ENCODE data around the gene SAMD11. TPM values are rescaled to one million over a fixed set of nuclear protein-coding genes. Genes with fewer than 3 reads are reported as not detected.

SAMD11 gene
- total RNA-seq, 2 experiments from 2014 or later, result 0.06 TPM; not detected in 1

DNA sequence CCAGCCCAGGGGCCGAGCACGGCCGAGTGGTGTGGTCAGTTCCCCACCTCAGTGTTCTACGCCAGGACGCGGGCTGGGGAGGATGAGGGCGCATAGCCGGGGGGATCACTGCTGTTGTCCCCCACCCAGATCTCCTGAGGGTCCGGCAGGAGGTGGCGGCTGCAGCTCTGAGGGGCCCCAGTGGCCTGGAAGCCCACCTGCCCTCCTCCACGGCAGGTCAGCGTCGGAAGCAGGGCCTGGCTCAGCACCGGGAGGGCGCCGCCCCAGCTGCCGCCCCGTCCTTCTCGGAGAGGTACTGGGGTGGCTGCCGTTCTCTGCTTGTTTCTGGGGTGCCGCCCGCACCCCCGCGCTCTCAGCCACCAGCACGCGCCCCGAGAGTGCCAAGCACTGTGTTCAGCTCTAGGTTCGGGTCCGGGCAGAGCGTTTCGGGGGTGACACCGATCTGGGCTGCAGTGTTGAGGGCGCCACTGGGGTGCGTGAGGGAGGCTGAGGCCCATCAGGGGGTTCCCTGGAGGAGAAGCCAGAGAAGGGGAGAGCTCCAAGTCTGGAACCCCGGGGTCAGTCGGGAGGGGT, 17.4 kb downstream of the SAMD11 start:
- DNase-seq (ENCODE audit: low spot score), result no peak
- ChIA-PET POLR2A (no interaction called here), CTCF (ENCODE audit: unreplicated experiment) (no interaction called here)
- intact Hi-C loops (cut with micrococcal nuclease; ENCODE audit: unreplicated experiment), result no loop called here
- TF ChIP-seq EZH2phosphoT487 (IDR thresholded peaks at IDR 0.05; ENCODE audit: borderline replicate concordance, low read depth, low read length), result no peak
- TF ChIP-seq, protein P1, sequence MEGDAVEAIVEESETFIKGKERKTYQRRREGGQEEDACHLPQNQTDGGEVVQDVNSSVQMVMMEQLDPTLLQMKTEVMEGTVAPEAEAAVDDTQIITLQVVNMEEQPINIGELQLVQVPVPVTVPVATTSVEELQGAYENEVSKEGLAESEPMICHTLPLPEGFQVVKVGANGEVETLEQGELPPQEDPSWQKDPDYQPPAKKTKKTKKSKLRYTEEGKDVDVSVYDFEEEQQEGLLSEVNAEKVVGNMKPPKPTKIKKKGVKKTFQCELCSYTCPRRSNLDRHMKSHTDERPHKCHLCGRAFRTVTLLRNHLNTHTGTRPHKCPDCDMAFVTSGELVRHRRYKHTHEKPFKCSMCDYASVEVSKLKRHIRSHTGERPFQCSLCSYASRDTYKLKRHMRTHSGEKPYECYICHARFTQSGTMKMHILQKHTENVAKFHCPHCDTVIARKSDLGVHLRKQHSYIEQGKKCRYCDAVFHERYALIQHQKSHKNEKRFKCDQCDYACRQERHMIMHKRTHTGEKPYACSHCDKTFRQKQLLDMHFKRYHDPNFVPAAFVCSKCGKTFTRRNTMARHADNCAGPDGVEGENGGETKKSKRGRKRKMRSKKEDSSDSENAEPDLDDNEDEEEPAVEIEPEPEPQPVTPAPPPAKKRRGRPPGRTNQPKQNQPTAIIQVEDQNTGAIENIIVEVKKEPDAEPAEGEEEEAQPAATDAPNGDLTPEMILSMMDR (conservative IDR thresholded peaks at IDR 0.05; ENCODE audit: low read length), result no peak
- Histone ChIP-seq H3K4me2 (ENCODE audit: low read length) (no peak overlapping the region), H3K36me3 (ENCODE audit: insufficient read depth, low read length) (peaks cover 15% of the 10 kb centered on the region), H3K4me3 (ENCODE audit: low read depth, low read length, poor library complexity, severe bottlenecking) (no peak overlapping the region), H3K27ac (ENCODE audit: low read depth, low read length, poor library complexity, severe bottlenecking) (no peak overlapping the region), H4K20me1 (ENCODE audit: insufficient read depth, low read length) (no peaks in the 10 kb centered on the region; the same call in 1 of the 2 replicates), H3K9me3 (ENCODE audit: low read length) (no peaks in the 10 kb centered on the region), H3K9me2 (ENCODE audit: insufficient read depth, low read length) (no peaks in the 10 kb centered on the region), H2AFZ (ENCODE audit: low read length) (no peak overlapping the region), H3K79me2 (ENCODE audit: insufficient read depth, low read depth, low read length) (no peaks in the 10 kb centered on the region), H3K4me1 (ENCODE audit: insufficient read depth, low read length, poor library complexity, severe bottlenecking) (peaks cover 5% of the 10 kb centered on the region)
- BruUV-seq (replicated peaks), result no TSS peak

DNA sequence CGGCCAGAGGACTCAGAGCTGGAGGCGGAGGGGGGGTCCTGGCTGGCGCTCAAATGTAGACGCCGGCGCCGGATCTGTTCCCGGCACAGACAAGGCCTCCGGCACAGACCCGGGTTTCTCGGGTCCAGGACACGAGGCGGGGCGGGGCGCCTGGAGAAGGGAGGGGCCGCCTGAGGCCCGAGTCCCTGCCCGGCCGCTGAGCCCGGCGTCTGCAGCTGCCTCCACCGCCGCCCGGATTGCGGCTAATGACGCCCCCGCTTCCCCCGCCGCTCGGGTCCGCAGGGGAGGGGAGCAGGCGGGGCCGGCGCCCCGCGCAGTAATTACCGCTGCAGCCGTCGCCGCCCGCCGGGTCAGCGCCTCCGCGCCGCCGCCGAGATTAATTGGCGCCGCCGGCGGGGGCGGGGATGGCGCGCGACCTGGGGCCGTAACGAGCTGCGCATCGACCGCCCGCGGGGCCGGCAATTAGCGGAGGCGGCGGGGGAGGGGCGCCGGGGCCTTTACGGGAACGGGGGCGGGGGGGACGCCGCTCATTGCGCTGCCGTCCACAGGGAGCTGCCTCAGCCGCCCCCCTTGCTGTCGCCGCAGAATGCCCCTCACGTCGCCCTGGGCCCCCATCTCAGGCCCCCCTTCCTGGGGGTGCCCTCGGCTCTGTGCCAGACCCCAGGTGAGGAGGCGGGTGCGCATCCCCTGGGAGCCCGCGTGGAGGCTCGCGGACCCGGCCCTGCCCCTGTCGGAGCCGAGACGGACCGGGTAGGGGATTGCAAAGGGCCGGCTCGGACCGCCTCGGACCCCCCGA, 18.1 kb downstream of the SAMD11 start:
- no peak for DNase-seq (ENCODE audit: low spot score)
- ChIA-PET CTCF (ENCODE audit: unreplicated experiment) (no interaction called here), POLR2A (no interaction called here)
- H2AFZ ChIP-seq (ENCODE audit: low read length), result no peak overlapping the region
- BruUV-seq (replicated peaks), result no TSS peak
- H3K4me3 ChIP-seq (ENCODE audit: low read depth, low read length, poor library complexity, severe bottlenecking), result no peak overlapping the region
- TF ChIP-seq, protein P1 (conservative IDR thresholded peaks at IDR 0.05; ENCODE audit: low read length), result no peak
- peak; percentile 31; the same call in 1 of the 2 replicates for TF ChIP-seq EZH2phosphoT487 (IDR thresholded peaks at IDR 0.05; ENCODE audit: borderline replicate concordance, low read depth, low read length)
- H3K36me3 ChIP-seq (ENCODE audit: insufficient read depth, low read length), result peaks cover 17% of the 10 kb centered on the region
- peaks cover 5% of the 10 kb centered on the region for H3K4me1 ChIP-seq (ENCODE audit: insufficient read depth, low read length, poor library complexity, severe bottlenecking)
- H4K20me1 ChIP-seq (ENCODE audit: insufficient read depth, low read length), result no peaks in the 10 kb centered on the region; the same call in 1 of the 2 replicates
- H3K79me2 ChIP-seq (ENCODE audit: insufficient read depth, low read depth, low read length), result no peaks in the 10 kb centered on the region
- no peaks in the 10 kb centered on the region for H3K9me2 ChIP-seq (ENCODE audit: insufficient read depth, low read length)
- no peaks in the 10 kb centered on the region for H3K9me3 ChIP-seq (ENCODE audit: low read length)
- H3K4me2 ChIP-seq (ENCODE audit: low read length), result no peak overlapping the region
- intact Hi-C loops (cut with micrococcal nuclease; ENCODE audit: unreplicated experiment), result no loop called here
- H3K27ac ChIP-seq (ENCODE audit: low read depth, low read length, poor library complexity, severe bottlenecking), result no peak overlapping the region

- BruUV-seq (replicated peaks), result no TSS peak
- H3K36me3 ChIP-seq (ENCODE audit: insufficient read depth, low read length), result peaks cover 22% of the 10 kb centered on the region
- intact Hi-C loops (cut with micrococcal nuclease; ENCODE audit: unreplicated experiment), result no loop called here
- no peaks in the 10 kb centered on the region for H3K79me2 ChIP-seq (ENCODE audit: insufficient read depth, low read depth, low read length)
- CTCF ChIA-PET (ENCODE audit: unreplicated experiment), result no interaction called here
- no peak overlapping the region for H3K4me2 ChIP-seq (ENCODE audit: low read length)
- POLR2A ChIA-PET, result no interaction called here
- no peak for DNase-seq (ENCODE audit: low spot score)
- peaks cover 5% of the 10 kb centered on the region for H3K4me1 ChIP-seq (ENCODE audit: insufficient read depth, low read length, poor library complexity, severe bottlenecking)
- no peak overlapping the region for H3K4me3 ChIP-seq (ENCODE audit: low read depth, low read length, poor library complexity, severe bottlenecking)
- no peak overlapping the region for H3K27ac ChIP-seq (ENCODE audit: low read depth, low read length, poor library complexity, severe bottlenecking)
- TF ChIP-seq, protein P1 (conservative IDR thresholded peaks at IDR 0.05; ENCODE audit: low read length), result no peak
- no peak for TF ChIP-seq EZH2phosphoT487 (IDR thresholded peaks at IDR 0.05; ENCODE audit: borderline replicate concordance, low read depth, low read length)
- H3K9me3 ChIP-seq (ENCODE audit: low read length), result no peaks in the 10 kb centered on the region
- H4K20me1 ChIP-seq (ENCODE audit: insufficient read depth, low read length), result no peaks in the 10 kb centered on the region; the same call in 1 of the 2 replicates
- no peak overlapping the region for H2AFZ ChIP-seq (ENCODE audit: low read length)
- no peaks in the 10 kb centered on the region for H3K9me2 ChIP-seq (ENCODE audit: insufficient read depth, low read length)
Observed at GRCh38 chr1:942411-942821, 18.7 kb downstream of the SAMD11 start.

All from OCI-LY7 (cell line).